Endothelial cell of hepatic sinusoid (primary cell): Measurements from ENCODE around the gene LYRM4.

ENCODE experiments used
- in situ Hi-C: cut with HindIII; loops from 2 replicates; pipeline ENCODE4 v1.10.0; 2017; ENCODE audit warnings: low sequenced_read_pairs

LYRM4 gene

DNA sequence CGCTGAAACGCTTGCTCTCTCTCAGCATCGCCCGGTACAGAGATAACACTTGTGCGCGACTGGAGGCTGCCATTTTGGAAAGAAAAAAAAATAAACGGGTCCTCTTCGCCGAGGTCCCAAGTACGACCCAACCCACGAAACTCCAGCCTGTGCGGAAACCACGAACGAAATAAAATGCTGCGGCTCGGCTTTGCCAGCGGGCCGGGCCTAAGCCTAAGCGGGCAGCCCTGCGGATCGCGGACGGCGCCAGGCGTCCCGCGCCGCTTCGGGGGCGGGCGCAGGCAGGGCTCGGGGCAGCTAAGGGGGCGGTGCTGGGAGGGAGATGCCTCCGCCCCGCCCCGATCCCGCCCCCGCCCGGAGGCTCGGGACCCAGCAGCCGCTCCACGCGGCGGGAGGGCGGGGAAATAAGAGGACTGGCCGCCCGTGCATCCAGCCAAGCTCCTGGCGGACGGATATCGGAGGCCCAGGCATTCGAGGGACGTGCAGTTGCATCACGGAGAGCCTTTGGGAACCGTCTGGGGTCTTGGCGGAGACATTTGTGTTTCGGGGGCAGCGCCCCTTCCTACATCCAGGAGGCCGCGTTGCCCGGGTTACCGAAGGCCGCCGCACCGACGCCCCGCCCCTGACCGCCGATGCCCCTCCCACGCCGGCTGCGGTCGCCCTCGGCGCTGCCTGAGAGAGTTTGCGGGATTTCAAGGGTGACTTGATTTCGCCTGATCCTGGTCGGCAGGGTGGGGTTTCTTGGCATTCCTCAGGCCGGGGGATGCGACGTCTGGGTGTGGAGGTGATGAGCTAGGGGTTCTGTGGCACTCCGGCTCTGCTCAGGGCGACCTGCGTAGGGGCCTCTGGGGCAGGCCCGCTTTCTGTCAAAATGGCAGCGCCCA is at the start of gene LYRM4, which contains the start of gene FARS2:
TSS of gene LYRM4 (minus strand) at position 290 of the 884 bp plus-strand sequence. CDS start at position 73, 217 bp downstream.
TSS of gene FARS2 (plus strand) at position 853 of the 884 bp plus-strand sequence.
- in situ Hi-C loops = no loop called here

DNA sequence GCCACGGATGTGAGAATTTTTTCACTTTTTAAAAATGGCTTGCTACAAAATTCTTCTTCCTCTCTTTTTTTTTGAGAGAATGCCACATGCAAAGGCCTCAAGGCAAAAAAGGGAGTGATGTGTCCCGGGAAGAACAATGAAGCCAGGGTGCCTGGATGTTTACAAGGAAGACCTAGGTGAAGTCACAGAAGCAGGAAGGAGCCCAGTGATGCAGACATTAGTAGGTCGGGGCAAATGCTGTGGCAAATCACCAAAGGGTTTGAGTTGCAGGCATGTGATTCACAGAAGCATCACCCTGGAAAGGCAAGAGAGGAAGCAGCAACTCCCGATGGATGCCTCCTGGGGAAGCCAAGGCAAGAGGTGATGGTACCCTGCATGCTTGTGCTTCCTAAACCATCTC is 47.3 kb upstream of the LYRM4 start:
- in situ Hi-C loops = no loop called here

- in situ Hi-C loops = no loop called here
Measured at GRCh38 chr6:5307058-5307457, 46.3 kb upstream of the LYRM4 start.

DNA sequence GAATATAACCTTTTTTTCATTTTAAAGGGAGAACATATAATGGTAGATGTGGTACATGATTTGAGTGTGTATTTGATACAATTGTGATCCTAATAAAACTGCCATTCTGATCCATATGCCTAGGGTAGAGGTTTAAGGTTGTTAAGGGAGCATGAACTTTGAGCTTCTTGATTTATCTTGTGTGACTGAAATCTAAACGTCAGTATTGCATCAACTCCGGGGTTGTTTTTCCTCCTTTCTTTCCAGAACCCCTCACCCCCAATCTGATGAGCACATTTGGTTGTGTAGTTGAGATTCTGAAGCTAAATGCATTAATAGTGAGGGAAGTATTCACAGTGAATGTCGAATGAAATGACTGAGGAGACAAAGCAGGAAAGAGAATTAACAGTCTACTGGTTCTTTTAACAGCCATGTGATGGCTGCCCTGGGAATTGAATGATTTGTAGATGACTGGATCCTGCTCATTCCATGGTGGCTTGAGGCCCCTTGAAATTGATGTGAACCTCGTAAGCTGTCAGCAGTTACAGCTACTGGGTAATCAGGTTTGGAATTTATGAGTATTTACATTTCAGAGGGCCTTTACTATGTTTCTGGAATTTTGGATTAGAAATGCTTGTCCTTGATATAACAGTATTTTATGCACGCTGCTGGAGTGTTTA is 45.3 kb upstream of the LYRM4 start:
- in situ Hi-C loops = no loop called here

- in situ Hi-C loops = no loop called here
Measured at GRCh38 chr6:5303682-5304081, 42.9 kb upstream of the LYRM4 start.

GRCh38 chr6:5302995-5303622 is 42.4 kb upstream of the LYRM4 start:
- in situ Hi-C loops = no loop called here

- in situ Hi-C loops = no loop called here
Measured at GRCh38 chr6:5302220-5302946, 41.6 kb upstream of the LYRM4 start.

- in situ Hi-C loops = no loop called here
Measured at GRCh38 chr6:5300206-5300764, 39.5 kb upstream of the LYRM4 start.

DNA sequence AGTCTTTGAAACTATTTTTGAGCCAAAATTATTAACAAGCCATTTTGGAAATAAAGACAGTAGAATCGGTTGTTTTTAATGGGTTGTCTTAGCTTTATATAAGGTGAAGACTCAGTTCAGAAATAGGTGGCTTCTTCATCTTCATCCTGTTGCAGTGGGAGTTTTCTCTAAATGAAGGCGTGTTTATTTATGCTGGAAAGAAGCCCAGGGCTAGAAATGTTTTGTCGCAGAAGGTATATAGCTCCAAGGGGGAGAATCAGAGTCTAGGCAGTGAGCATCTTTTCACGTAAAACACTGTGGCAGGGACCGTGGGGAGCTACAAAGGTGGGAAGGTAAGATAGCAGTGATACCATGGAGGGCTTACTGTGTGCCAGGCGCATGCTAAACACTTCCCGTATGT is 34.9 kb upstream of the LYRM4 start:
- in situ Hi-C loops = no loop called here

- in situ Hi-C loops = no loop called here
Measured at GRCh38 chr6:5294392-5295211, 33.9 kb upstream of the LYRM4 start.

DNA sequence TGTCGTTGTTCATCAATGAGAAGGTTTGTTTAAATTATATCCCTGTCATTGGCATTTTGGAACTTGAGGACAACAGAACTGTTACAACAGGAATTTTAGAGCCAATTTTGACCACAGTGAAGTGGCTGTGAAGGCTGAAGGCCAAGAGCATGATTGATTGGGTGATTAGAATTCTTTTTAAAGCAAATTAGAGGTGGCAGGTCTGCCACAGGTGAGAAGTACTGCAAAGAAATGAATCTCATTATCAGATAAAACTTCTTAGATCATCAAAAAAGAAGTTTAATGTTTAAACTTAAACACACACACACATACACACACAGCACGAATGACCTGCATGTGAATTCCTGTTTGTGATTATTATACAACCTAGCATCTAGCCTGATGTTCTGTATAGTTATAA is 32.9 kb upstream of the LYRM4 start:
- in situ Hi-C loops = no loop called here

GRCh38 chr6:5292154-5292553 is 31.4 kb upstream of the LYRM4 start:
- in situ Hi-C loops = no loop called here

GRCh38 chr6:5290500-5290899 is 29.8 kb upstream of the LYRM4 start:
- in situ Hi-C loops = no loop called here

DNA sequence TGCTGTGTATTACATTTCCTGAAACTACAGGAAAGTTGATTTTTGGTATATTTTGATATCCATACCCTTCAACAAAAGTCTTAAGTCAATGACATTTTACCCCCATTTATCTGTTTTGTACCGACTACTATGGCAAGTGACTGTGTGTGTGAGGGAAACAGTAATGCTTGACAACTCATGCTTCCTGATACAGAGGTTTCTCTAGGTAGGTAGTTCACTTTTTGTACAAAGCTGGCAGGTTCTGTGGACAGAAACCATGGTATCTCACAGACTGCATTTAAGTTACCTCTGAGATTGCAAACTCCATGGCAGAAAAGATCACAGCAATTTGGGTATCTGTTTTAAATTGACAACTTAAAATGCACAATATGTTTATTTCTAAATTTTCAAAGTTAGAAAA is 29.3 kb upstream of the LYRM4 start:
- in situ Hi-C loops = no loop called here

DNA sequence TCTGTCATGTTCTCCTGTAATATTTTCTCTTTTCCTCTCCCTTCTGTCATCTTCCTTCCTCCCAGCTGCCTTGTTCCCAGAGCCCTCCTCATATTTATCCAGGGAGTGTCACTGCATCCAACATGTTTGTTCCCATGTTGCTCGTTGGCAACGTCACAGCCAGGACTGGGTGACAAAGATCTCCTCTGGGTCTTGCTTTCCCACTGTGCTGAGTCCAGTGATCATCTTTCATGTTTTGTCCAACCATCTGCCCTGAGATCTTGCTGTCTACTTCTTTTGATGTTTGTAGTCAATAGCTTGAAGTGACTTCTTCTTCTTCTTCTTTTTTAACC is 27.2 kb upstream of the LYRM4 start:
- in situ Hi-C loops = no loop called here

DNA sequence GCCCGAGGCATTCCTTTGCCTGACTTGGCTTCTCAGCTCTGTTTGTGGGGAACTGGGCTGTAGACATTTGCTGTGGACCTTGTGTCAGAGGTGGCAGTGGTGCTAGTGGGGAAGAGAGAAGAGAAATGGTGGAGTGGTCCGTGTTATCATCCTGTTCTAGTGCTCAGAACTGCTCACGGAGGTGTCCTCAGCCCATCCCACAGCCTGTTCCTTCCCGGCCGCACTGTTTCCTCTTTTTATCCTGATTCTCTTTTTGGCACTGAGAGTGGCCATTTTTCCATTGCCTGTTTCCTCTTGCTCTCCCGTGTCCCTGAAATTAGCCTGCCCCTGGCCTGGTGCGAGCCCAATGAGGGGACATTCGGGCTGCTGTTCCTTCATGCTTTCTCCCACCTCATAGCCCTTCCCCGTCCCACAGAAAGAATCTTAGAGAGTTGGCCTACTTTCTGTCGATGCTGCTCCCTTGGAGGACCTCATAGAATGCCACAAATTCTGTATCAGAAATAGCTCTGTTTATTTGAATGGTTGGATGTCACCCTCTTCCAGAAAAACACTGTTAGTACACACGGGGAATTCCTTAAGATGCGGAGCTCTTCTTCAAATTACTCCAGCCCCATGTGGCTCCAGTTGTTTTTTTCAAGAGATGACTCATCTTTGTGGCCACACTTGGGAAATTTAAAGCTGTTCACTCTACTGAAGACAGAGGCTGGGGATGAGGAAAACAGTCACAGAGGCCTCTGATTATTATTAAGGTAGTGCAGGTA is 26.6 kb upstream of the LYRM4 start:
- in situ Hi-C loops = no loop called here

DNA sequence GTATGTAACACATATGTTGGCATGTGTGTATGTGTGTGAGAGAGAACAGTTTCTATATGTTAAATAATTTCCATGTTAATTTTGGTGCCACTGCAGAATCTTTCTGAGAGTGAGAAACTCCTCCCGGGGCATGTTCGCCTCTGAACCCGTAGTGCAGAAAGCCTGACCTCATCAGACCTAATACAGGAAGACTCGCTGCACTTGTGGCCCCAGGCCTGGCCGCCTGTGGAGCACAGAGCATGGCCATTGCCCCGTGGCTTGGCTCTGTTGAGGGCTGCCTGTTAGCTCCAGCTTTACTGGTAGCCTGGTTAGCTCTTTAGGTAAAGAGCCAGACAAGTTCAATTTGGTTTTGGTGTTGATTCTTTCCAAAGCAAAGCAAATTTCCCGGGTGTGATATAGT is 26.0 kb upstream of the LYRM4 start:
- in situ Hi-C loops = no loop called here

DNA sequence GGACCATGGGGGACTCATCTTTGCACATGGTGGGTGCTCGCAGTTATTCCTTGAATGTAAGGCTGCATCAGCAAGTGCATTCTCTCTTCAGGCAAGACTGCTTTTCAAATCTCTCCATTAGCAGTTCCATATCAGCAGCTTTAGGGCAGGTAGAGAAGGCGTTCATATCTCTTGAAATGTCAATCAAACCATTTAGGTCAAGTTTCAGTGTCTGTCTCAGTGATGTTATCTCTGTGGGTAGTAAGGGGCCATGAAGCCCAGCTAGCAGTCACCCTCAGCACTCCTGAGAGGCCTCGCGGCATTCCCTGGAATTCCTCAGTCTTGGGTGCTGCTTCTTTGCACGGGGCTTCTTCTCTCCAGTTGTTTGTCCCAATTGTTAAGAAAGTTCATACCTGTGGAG is 24.8 kb upstream of the LYRM4 start:
- in situ Hi-C loops = no loop called here

GRCh38 chr6:5285081-5285480 is 24.3 kb upstream of the LYRM4 start:
- in situ Hi-C loops = no loop called here
